Hepatocyte (in vitro differentiated cells): ENCODE results near the gene OR3A2.

Experiments used
- EZH2 ChIP-seq: fragments of 200-600 bp; sonication (generic); IDR thresholded peaks from 2 replicates; pipeline ENCODE4 v1.6.1; 2016; ENCODE audit warnings: antibody characterized with exemption, mild to moderate bottlenecking, borderline replicate concordance
- EZH2phosphoT487 ChIP-seq: fragments of 200-600 bp; sonication (generic); IDR thresholded peaks from one replicate; pipeline ENCODE4 v1.6.1; 2018; ENCODE audit warnings: antibody characterized with exemption, mild to moderate bottlenecking, low read depth, moderate library complexity; ENCODE audit not compliant: unreplicated experiment, severe bottlenecking
- TF ChIP-seq, protein P1 (sequence below): fragments of 200-600 bp; sonication (generic); IDR thresholded peaks from 2 replicates; pipeline ENCODE4 v1.5.1; 2016; ENCODE audit warnings: antibody characterized with exemption, mild to moderate bottlenecking; ENCODE audit not compliant: poor library complexity

DNA sequence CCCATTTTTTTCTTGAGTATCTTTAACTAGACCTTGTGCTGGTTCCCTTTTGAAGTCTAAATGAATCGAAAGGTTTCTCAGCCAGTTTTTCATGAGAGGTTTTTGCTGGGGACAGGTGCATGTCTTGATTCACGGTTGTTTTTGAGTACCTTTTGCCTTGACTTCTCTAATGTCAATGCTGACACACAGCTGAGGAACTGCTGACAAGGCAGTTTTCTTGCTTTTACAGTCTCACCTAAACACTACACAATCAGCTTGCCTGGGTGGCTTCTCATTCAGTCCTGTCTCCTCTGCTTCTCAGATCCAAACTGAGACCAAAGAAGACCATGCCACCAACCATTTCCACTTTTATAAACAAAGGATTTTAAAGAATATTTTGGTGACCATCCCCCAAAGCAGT, 32.1 kb upstream of the OR3A2 start:
- TF ChIP-seq, protein P1, sequence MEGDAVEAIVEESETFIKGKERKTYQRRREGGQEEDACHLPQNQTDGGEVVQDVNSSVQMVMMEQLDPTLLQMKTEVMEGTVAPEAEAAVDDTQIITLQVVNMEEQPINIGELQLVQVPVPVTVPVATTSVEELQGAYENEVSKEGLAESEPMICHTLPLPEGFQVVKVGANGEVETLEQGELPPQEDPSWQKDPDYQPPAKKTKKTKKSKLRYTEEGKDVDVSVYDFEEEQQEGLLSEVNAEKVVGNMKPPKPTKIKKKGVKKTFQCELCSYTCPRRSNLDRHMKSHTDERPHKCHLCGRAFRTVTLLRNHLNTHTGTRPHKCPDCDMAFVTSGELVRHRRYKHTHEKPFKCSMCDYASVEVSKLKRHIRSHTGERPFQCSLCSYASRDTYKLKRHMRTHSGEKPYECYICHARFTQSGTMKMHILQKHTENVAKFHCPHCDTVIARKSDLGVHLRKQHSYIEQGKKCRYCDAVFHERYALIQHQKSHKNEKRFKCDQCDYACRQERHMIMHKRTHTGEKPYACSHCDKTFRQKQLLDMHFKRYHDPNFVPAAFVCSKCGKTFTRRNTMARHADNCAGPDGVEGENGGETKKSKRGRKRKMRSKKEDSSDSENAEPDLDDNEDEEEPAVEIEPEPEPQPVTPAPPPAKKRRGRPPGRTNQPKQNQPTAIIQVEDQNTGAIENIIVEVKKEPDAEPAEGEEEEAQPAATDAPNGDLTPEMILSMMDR = no peak
- TF ChIP-seq EZH2 = no peak
- TF ChIP-seq EZH2phosphoT487 = no peak
